ENCODE results near the gene FMOD.
"Not testable (repeated sequence)": the region's sequence is repeated elsewhere in the genome, so short reads cannot be mapped to it uniquely, and the experiment has no call there.

FMOD gene

GRCh38 chr1:203318229-203318517 is 32.7 kb downstream of the FMOD start:
- Histone ChIP-seq H3K36me3 (peaks cover 0 to 9% (median 4%) of the 10 kb centered on the region in 11 experiments; a peak in 10 of 22 replicates), H4K20me1 (peaks cover 0 to 29% (median 0%) of the 10 kb centered on the region in 11 experiments; a peak in 5 of 22 replicates), H3K4me2 (peak overlapping the region in 9 of 11 experiments; percentile 15 to 58 (median 35); a peak in 14 of 22 replicates), H3K9me3 (replicated peaks in 1 of 11) (0 out of 22 replicates have a peak, but pooled peaks cover 0 to 4% (median 0%) of the 10 kb centered on the region in 11 experiments), H3K27ac (peak overlapping the region in 8 of 11 experiments; percentile 33 to 73 (median 50); a peak in 15 of 22 replicates), H3K27me3 (no peaks in the 10 kb centered on the region), H3K4me3 (no peak overlapping the region), H3K4me1 (peaks cover 66 to 81% (median 76%) of the 10 kb centered on the region in 10 experiments), H3K9ac (peak overlapping the region in 2 of 11 experiments; percentile 29 to 32; a peak in 2 of 22 replicates)
- no peak for TF ChIP-seq Cebpa-rat (IDR thresholded peaks at IDR 0.05)

GRCh38 chr1:203317429-203318228 is 33.3 kb downstream of the FMOD start:
- peaks cover 61 to 76% (median 71%) of the 10 kb centered on the region in 10 experiments for H3K4me1 ChIP-seq
- no peak for TF ChIP-seq Cebpa-rat (IDR thresholded peaks at IDR 0.05)

GRCh38 chr1:203316626-203317093 is 34.3 kb downstream of the FMOD start:
- peaks cover 1 to 44% (median 10%) of the 10 kb centered on the region in 11 experiments; a peak in 17 of 22 replicates for H4K20me1 ChIP-seq

More at GRCh38 chr1:203317429-203318228, 33.3 kb downstream of the FMOD start:
- peak overlapping the region in 9 of 11 experiments; percentile 5 to 73 (median 49); a peak in 16 of 22 replicates for H3K27ac ChIP-seq
- peak overlapping the region in 9 of 11 experiments; percentile 15 to 58 (median 35); a peak in 16 of 22 replicates for H3K4me2 ChIP-seq
- 0 out of 22 replicates have a peak, but pooled peaks cover 0 to 4% (median 0%) of the 10 kb centered on the region in 11 experiments for H3K9me3 ChIP-seq (replicated peaks in 1 of 11)
- peaks cover 0 to 13% (median 9%) of the 10 kb centered on the region in 11 experiments; a peak in 10 of 22 replicates for H3K36me3 ChIP-seq
- no peak overlapping the region for H3K4me3 ChIP-seq
- H3K9ac ChIP-seq = peak overlapping the region in 3 of 11 experiments; percentile 5 to 32 (median 29); a peak in 2 of 22 replicates
- H4K20me1 ChIP-seq = peaks cover 0 to 35% (median 0%) of the 10 kb centered on the region in 11 experiments; a peak in 8 of 22 replicates
- H3K27me3 ChIP-seq = no peaks in the 10 kb centered on the region

GRCh38 chr1:203314025-203314759 is 36.7 kb downstream of the FMOD start:
- H3K4me3 ChIP-seq; H3K27me3 ChIP-seq; H3K27ac ChIP-seq; H3K9me3 ChIP-seq (replicated peaks in 1 of 11); H3K4me2 ChIP-seq; H3K9ac ChIP-seq: not testable (repeated sequence)
- H3K4me1 ChIP-seq = peaks cover 40 to 76% (median 69%) of the 10 kb centered on the region in 10 experiments
- H4K20me1 ChIP-seq = peaks cover 26 to 69% (median 34%) of the 10 kb centered on the region in 11 experiments
- peaks cover 13 to 45% (median 34%) of the 10 kb centered on the region in 11 experiments for H3K36me3 ChIP-seq

More at GRCh38 chr1:203316626-203317093, 34.3 kb downstream of the FMOD start:
- peak overlapping the region in 1 of 11 experiments; percentile 41; a peak in 1 of 22 replicates for H3K9ac ChIP-seq
- peaks cover 0 to 21% (median 15%) of the 10 kb centered on the region in 11 experiments; a peak in 10 of 22 replicates for H3K36me3 ChIP-seq
- no peak for TF ChIP-seq Cebpa-rat (IDR thresholded peaks at IDR 0.05)
- 0 out of 22 replicates have a peak, but pooled peaks cover 0 to 4% (median 0%) of the 10 kb centered on the region in 11 experiments for H3K9me3 ChIP-seq (replicated peaks in 1 of 11)
- peaks cover 54 to 75% (median 68%) of the 10 kb centered on the region in 10 experiments for H3K4me1 ChIP-seq
- H3K4me2 ChIP-seq = peak overlapping the region; percentile 10 to 58 (median 32); a peak in 15 of 22 replicates
- peak overlapping the region in 9 of 11 experiments; percentile 5 to 73 (median 43); a peak in 16 of 22 replicates for H3K27ac ChIP-seq
- H3K27me3 ChIP-seq = no peaks in the 10 kb centered on the region
- no peak overlapping the region for H3K4me3 ChIP-seq

GRCh38 chr1:203311368-203312301 is 39.3 kb downstream of the FMOD start:
- Histone ChIP-seq H3K4me3 (no peak overlapping the region), H3K4me2 (peak overlapping the region in 7 of 11 experiments; percentile 35 to 99 (median 98); a peak in 12 of 22 replicates), H3K27ac (peak overlapping the region in 9 of 11 experiments; percentile 8 to 99 (median 36); a peak in 15 of 22 replicates), H3K9ac (peak overlapping the region in 4 of 11 experiments; percentile 0 to 8 (median 6); a peak in 1 of 22 replicates), H3K4me1 (peaks cover 40 to 71% (median 64%) of the 10 kb centered on the region in 10 experiments), H4K20me1 (peaks cover 52 to 88% (median 60%) of the 10 kb centered on the region in 11 experiments), H3K9me3 (replicated peaks in 1 of 11) (peaks cover 0 to 4% (median 0%) of the 10 kb centered on the region in 11 experiments; a peak in 3 of 22 replicates), H3K36me3 (peaks cover 39 to 71% (median 60%) of the 10 kb centered on the region in 11 experiments), H3K27me3 (no peaks in the 10 kb centered on the region)
- TF ChIP-seq Cebpa-rat (IDR thresholded peaks at IDR 0.05) = no peak

GRCh38 chr1:203308923-203309331 is 42.0 kb downstream of the FMOD start:
- Histone ChIP-seq H4K20me1 (peaks cover 64 to 84% (median 73%) of the 10 kb centered on the region in 11 experiments), H3K9ac (peak overlapping the region; percentile 97 to 100 (median 99)), H3K4me2 (peak overlapping the region; percentile 88 to 99 (median 98)), H3K4me3 (peak overlapping the region; percentile 88 to 99 (median 98)), H3K36me3 (peaks cover 50 to 82% (median 69%) of the 10 kb centered on the region in 11 experiments), H3K27me3 (no peaks in the 10 kb centered on the region), H3K4me1 (peaks cover 31 to 68% (median 60%) of the 10 kb centered on the region in 10 experiments), H3K9me3 (replicated peaks in 1 of 11) (peaks cover 0 to 4% (median 0%) of the 10 kb centered on the region in 11 experiments; a peak in 3 of 22 replicates), H3K27ac (peak overlapping the region in 10 of 11 experiments; percentile 93 to 100 (median 97); a peak in 18 of 22 replicates)
- TF ChIP-seq Cebpa-rat (IDR thresholded peaks at IDR 0.05) = no peak; a peak in 1 of 22 replicates

GRCh38 chr1:203308328-203308922 is 42.5 kb downstream of the FMOD start:
- Histone ChIP-seq H3K27me3 (no peaks in the 10 kb centered on the region), H3K4me1 (peaks cover 36 to 73% (median 65%) of the 10 kb centered on the region in 10 experiments), H4K20me1 (peaks cover 64 to 81% (median 73%) of the 10 kb centered on the region in 11 experiments), H3K36me3 (peaks cover 50 to 78% (median 68%) of the 10 kb centered on the region in 11 experiments), H3K9ac (peak overlapping the region; percentile 97 to 100 (median 99)), H3K4me3 (peak overlapping the region; percentile 88 to 99 (median 98)), H3K27ac (peak overlapping the region; percentile 93 to 100 (median 97); a peak in 20 of 22 replicates), H3K9me3 (replicated peaks in 1 of 11) (peaks cover 0 to 4% (median 0%) of the 10 kb centered on the region in 11 experiments; a peak in 3 of 22 replicates), H3K4me2 (peak overlapping the region; percentile 88 to 99 (median 98))
- TF ChIP-seq Cebpa-rat (IDR thresholded peaks at IDR 0.05) = peak in 3 of 11 experiments; percentile 22 to 39 (median 38); a peak in 3 of 22 replicates
